Vagina (tissue), 2 donors: ENCODE measurements around the gene NDUFAF4. TPM values are rescaled to one million over a fixed set of nuclear protein-coding genes. Genes with fewer than 3 reads are reported as not detected.

Source experiments
- DNase-seq, 2 donors: peaks; one replicate each; pipeline ENCODE4 v3.0.0-alpha.2; 2017; ENCODE audit errors: extremely low spot score in 2 of 2
- H3K27ac ChIP-seq: fragments of 200-600 bp; sonication (generic); one replicate; pipeline ENCODE4 v1.5.1; 2019
- H3K27me3 ChIP-seq: fragments of 200-600 bp; sonication (generic); one replicate; pipeline ENCODE4 v1.5.1; 2019
- H3K36me3 ChIP-seq, 2 donors: fragments of 200-600 bp; sonication (generic); one replicate each; pipeline ENCODE4 v1.5.1; 2017 to 2019
- H3K4me1 ChIP-seq: fragments of 200-600 bp; sonication (generic); one replicate; pipeline ENCODE4 v1.5.1; 2019
- H3K4me3 ChIP-seq, 2 donors: fragments of 200-600 bp; sonication (generic); 1 replicate in 1 of 2; 2 replicates in 1 of 2; pipeline ENCODE4 v1.5.1; 2016 to 2019
- H3K9me3 ChIP-seq: fragments of 200-600 bp; sonication (generic); one replicate; pipeline ENCODE4 v1.5.1; 2019
- POLR2A ChIP-seq, 2 donors: fragments of 450-650 bp; IDR thresholded peaks; one replicate each; pipeline ENCODE4 v1.6.1; 2017; ENCODE audit warnings: antibody characterized with exemption in 2 of 2, mild to moderate bottlenecking in 2 of 2, moderate library complexity in 2 of 2
- POLR2AphosphoS5 ChIP-seq, 2 donors: sonication (generic); formaldehyde crosslinking; IDR thresholded peaks; one replicate each; pipeline ENCODE4 v1.9.0; 2017; ENCODE audit warnings: antibody characterized with exemption in 2 of 2, mild to moderate bottlenecking in 2 of 2, low read depth in 1 of 2; ENCODE audit not compliant: insufficient read depth in 1 of 2
- intact Hi-C: fragments of 100-400 bp; cut with DNase I; formaldehyde crosslinking; loops from one replicate; pipeline ENCODE4 v1.15.1; 2023
- total RNA-seq: library from RNA; depleted of rRNA; stranded (reverse); fragments of >200 nt; gene quantifications from one replicate; pipeline ENCODE4 v1.2.3, GENCODE V29; 2016
- TF ChIP-seq, protein P1 (sequence below), 3 experiments: fragments of 450-650 bp in 2 of 3; fragments of 200-600 bp in 1 of 3; sonication (generic) in 1 of 3; IDR thresholded peaks; one replicate each; pipeline ENCODE4 v1.5.1; 2017 to 2019; ENCODE audit warnings: antibody characterized with exemption in 3 of 3, mild to moderate bottlenecking in 2 of 3, moderate library complexity in 2 of 3

NDUFAF4 gene
- total RNA-seq, 1 donor from 2014 or later: 14.2 TPM

DNA sequence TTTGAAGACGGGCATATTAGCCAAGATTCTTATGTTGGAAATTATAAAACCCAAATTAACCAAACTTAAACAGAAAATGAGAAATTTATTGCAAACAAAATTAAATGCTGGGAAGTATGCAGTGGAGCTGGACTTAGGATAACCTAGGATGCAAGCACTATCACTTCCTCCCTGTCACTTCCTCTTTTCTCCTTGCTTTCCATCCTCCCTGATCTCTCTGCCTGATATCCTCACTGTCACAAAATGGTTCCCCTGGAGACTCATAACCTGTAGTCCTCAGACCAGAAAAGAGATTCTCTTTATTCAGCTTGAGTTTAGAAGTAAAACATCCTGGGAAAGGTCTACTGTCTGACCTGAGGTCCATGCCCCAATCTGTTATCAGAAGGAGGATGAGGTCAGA, 19.4 kb upstream of the NDUFAF4 start:
- Histone ChIP-seq H3K36me3 (no peaks in the 10 kb centered on the region), H3K27ac (no peak overlapping the region), H3K27me3 (no peaks in the 10 kb centered on the region), H3K4me3 (no peak overlapping the region), H3K4me1 (no peaks in the 10 kb centered on the region), H3K9me3 (no peaks in the 10 kb centered on the region)
- TF ChIP-seq, protein P1, sequence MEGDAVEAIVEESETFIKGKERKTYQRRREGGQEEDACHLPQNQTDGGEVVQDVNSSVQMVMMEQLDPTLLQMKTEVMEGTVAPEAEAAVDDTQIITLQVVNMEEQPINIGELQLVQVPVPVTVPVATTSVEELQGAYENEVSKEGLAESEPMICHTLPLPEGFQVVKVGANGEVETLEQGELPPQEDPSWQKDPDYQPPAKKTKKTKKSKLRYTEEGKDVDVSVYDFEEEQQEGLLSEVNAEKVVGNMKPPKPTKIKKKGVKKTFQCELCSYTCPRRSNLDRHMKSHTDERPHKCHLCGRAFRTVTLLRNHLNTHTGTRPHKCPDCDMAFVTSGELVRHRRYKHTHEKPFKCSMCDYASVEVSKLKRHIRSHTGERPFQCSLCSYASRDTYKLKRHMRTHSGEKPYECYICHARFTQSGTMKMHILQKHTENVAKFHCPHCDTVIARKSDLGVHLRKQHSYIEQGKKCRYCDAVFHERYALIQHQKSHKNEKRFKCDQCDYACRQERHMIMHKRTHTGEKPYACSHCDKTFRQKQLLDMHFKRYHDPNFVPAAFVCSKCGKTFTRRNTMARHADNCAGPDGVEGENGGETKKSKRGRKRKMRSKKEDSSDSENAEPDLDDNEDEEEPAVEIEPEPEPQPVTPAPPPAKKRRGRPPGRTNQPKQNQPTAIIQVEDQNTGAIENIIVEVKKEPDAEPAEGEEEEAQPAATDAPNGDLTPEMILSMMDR (IDR thresholded peaks at IDR 0.05): no peak
- TF ChIP-seq POLR2AphosphoS5 (IDR thresholded peaks at IDR 0.05; ENCODE audit: insufficient read depth in 1 of 2, low read depth in 1 of 2): no peak
- TF ChIP-seq POLR2A (IDR thresholded peaks at IDR 0.05): no peak
- no peak for DNase-seq
- intact Hi-C loops: no loop called here

GRCh38 chr6:96913621-96914020, 15.9 kb upstream of the NDUFAF4 start:
- Histone ChIP-seq H3K27me3 (no peaks in the 10 kb centered on the region), H3K36me3 (no peaks in the 10 kb centered on the region), H3K4me1 (no peaks in the 10 kb centered on the region), H3K27ac (no peak overlapping the region), H3K9me3 (no peaks in the 10 kb centered on the region), H3K4me3 (no peak overlapping the region)
- TF ChIP-seq, protein P1 (IDR thresholded peaks at IDR 0.05): no peak
- TF ChIP-seq POLR2AphosphoS5 (IDR thresholded peaks at IDR 0.05; ENCODE audit: insufficient read depth in 1 of 2, low read depth in 1 of 2) (no peak), POLR2A (IDR thresholded peaks at IDR 0.05) (no peak)
- DNase-seq: no peak
- intact Hi-C loops: no loop called here

DNA sequence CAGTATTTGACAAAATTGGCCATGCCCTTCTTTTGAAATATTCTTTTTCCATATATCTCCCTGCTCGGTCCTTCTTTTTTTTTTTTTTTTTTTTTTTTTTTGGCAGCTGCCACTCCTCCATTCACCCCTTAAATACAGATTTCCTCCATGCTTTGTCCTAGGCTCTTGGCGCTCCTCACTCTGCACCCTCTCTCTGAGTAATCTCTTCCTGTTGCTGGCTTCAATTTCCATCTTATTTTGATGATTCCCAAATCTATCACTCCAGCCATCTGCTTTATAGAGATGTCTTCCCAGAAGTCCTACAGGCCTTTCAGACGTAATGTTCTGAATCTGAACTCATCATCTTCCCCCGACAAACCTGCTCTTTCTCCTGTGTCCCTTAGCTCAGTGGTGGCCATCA, 14.1 kb upstream of the NDUFAF4 start:
- Histone ChIP-seq H3K36me3 (no peaks in the 10 kb centered on the region), H3K4me3 (no peak overlapping the region), H3K4me1 (no peaks in the 10 kb centered on the region), H3K9me3 (no peaks in the 10 kb centered on the region), H3K27me3 (no peaks in the 10 kb centered on the region), H3K27ac (no peak overlapping the region)
- no peak for TF ChIP-seq POLR2A (IDR thresholded peaks at IDR 0.05)
- no peak for TF ChIP-seq POLR2AphosphoS5 (IDR thresholded peaks at IDR 0.05; ENCODE audit: insufficient read depth in 1 of 2, low read depth in 1 of 2)
- TF ChIP-seq, protein P1 (IDR thresholded peaks at IDR 0.05): no peak
- intact Hi-C loops: no loop called here
- DNase-seq: no peak

- TF ChIP-seq POLR2AphosphoS5 (IDR thresholded peaks at IDR 0.05; ENCODE audit: insufficient read depth in 1 of 2, low read depth in 1 of 2) (no peak), POLR2A (IDR thresholded peaks at IDR 0.05) (no peak)
- TF ChIP-seq, protein P1 (IDR thresholded peaks at IDR 0.05): no peak
Measured at GRCh38 chr6:96911171-96911570, 13.5 kb upstream of the NDUFAF4 start.

GRCh38 chr6:96909811-96910210, 12.1 kb upstream of the NDUFAF4 start:
- no peaks in the 10 kb centered on the region for H3K36me3 ChIP-seq
- TF ChIP-seq, protein P1 (IDR thresholded peaks at IDR 0.05): no peak
- TF ChIP-seq POLR2A (IDR thresholded peaks at IDR 0.05) (no peak), POLR2AphosphoS5 (IDR thresholded peaks at IDR 0.05; ENCODE audit: insufficient read depth in 1 of 2, low read depth in 1 of 2) (no peak)
- H3K4me1 ChIP-seq: no peaks in the 10 kb centered on the region
- no peaks in the 10 kb centered on the region for H3K27me3 ChIP-seq
- DNase-seq: no peak
- no peaks in the 10 kb centered on the region for H3K9me3 ChIP-seq
- intact Hi-C loops: loop anchor here (10.0 kb wide), 1 partner anchor 155 kb away; no protein-coding TSS in a partner anchor
- no peak overlapping the region for H3K27ac ChIP-seq
- no peak overlapping the region for H3K4me3 ChIP-seq

More at GRCh38 chr6:96911171-96911570, 13.5 kb upstream of the NDUFAF4 start:
- no peaks in the 10 kb centered on the region for H3K36me3 ChIP-seq
- DNase-seq: no peak
- H3K4me3 ChIP-seq: no peak overlapping the region
- no peaks in the 10 kb centered on the region for H3K4me1 ChIP-seq
- no peak overlapping the region for H3K27ac ChIP-seq
- no peaks in the 10 kb centered on the region for H3K27me3 ChIP-seq
- H3K9me3 ChIP-seq: no peaks in the 10 kb centered on the region
- intact Hi-C loops: no loop called here
